Stimulated activated CD4-positive, alpha-beta T cell treated with anti-CD3 and anti-CD28 coated beads, Interleukin-15, amount 100 ng/mL, for 48 hours (primary cell): ENCODE measurements around the gene SYAP1.
"Not testable (repeated sequence)": the region's sequence is repeated elsewhere in the genome, so short reads cannot be mapped to it uniquely, and the experiment has no call there.

Source experiments
- DNase-seq, 2 donors: peaks; one replicate each; pipeline ENCODE4 v3.0.0-alpha.2; 2020; ENCODE audit warnings: low read depth in 2 of 2

Gene SYAP1

GRCh38 chrX:16725072-16725471 is 5.7 kb downstream of the SYAP1 start:
- no peak for DNase-seq

DNA sequence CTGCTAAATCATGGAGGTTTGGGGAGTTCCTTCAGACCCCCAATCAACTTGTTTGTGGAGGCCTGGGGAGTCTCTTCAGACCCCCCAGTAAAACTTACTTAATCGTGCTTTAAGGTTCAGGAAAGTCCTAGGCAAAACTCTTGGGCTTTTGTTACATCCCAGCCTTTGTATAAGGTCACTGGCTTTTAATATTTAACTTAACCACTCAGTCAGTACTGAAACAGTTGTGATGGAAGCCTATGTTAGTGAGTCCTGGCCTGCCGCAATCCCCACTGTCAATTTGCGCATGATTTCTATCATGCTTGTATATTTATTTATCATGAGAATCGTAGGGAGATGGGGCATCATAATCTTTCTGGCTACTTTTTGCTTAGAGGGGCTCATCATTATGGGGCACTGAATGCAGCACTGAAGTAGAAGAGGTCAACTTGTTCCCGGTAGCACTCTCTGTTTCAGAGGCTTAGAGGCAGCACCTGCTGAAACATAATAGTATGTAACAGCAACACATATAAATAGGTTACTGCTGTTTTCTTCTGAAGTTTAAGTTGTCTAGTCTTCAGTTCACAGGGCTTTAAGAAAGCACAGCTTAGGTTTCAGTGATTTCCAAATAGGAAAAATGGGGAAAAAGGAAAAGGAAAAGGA is 7.1 kb downstream of the SYAP1 start:
- DNase-seq: not testable (repeated sequence)

- no peak for DNase-seq
Observed at GRCh38 chrX:16727637-16728036, 8.2 kb downstream of the SYAP1 start.

DNA sequence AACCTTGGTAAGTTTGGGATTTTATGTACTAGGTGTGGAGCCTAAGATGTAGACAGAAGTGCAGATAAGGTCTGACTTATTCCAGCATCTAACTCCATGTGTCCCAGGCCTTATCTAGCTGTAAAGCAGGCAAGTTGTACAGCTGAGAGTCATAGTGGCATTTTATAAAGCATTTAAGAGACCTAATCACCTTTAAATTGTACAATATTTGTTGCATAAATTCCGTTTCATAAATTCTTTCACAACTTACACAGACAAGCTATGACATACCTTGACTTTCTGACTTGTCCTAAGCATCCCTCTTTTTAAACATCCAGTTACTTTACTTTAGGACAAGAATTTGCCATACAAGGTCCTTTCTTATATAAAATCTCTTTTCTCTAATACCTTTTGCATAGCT is 11.0 kb downstream of the SYAP1 start:
- no peak for DNase-seq

- no peak for DNase-seq
Observed at GRCh38 chrX:16733013-16733412, 13.6 kb downstream of the SYAP1 start.

GRCh38 chrX:16737024-16737423 is 17.6 kb downstream of the SYAP1 start:
- no peak for DNase-seq

GRCh38 chrX:16739574-16739973 is 20.2 kb downstream of the SYAP1 start:
- no peak for DNase-seq

- DNase-seq: no peak
Observed at GRCh38 chrX:16743604-16744325, 24.4 kb downstream of the SYAP1 start.

- DNase-seq: no peak
Observed at GRCh38 chrX:16745102-16745501, 25.7 kb downstream of the SYAP1 start.

DNA sequence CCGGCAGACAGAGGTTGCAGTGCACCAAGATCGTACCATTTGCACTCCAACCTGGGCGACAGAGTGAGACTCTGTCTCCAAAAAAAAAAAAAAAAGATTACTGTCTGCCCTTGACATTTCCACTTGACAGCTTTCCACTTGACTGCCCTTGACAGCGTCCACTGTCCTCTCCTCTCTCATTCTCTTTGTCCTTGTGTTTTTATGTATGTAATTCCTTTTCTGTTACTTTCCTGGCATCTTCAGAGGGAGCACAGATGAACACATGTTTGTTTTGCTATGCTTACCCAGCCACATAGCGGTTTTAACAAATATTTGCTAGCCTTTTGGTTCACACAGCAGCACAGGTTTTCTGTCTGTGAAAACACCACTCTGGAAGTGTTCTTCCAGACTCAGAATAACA is 26.2 kb downstream of the SYAP1 start:
- DNase-seq: no peak

GRCh38 chrX:16748425-16748824 is 29.0 kb downstream of the SYAP1 start:
- no peak for DNase-seq

DNA sequence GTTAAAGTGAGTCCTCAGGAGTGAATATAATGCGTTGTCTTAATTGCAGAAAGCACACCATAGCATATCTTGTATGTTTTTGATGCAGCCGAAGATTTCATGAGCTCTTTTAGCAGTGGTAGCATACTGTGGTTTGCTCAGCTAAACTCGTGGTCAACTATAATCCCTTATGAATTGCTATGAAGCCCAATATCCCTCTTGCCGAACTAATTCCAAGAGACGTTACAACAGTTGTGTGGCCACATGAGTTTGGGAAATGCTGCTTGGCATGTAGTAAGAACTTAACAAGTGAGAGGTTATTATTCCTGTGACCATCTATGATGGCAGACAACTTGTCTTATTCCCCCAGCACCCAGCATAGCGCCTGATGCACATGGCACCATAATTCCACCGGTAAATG is 30.7 kb downstream of the SYAP1 start:
- no peak for DNase-seq

GRCh38 chrX:16754019-16754418 is 34.6 kb downstream of the SYAP1 start:
- DNase-seq: no peak

DNA sequence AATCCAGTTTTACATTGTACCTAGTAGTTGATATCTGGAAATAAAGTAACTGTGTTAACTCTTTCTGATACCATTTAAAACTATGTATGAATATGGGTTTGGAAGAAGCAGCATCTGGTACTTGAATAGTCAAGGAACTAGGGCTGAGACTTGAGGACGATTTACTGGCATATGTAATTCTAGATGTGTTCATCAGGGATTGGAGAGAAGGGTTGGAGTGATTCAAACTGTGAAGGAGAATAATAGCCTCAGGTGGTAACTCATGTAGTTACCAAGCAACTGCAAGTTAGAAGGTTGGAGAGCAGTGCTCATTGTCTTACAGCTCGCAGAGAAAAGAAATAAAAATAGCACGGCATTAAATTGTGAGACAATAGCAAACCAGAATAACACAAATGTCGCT is 37.3 kb downstream of the SYAP1 start:
- no peak for DNase-seq

- not testable (repeated sequence) for DNase-seq
Observed at GRCh38 chrX:16761500-16761899, 42.1 kb downstream of the SYAP1 start.

- DNase-seq: no peak
Observed at GRCh38 chrX:16762579-16762978, 43.2 kb downstream of the SYAP1 start.

- DNase-seq: no peak
Observed at GRCh38 chrX:16765594-16765993, 46.2 kb downstream of the SYAP1 start.

DNA sequence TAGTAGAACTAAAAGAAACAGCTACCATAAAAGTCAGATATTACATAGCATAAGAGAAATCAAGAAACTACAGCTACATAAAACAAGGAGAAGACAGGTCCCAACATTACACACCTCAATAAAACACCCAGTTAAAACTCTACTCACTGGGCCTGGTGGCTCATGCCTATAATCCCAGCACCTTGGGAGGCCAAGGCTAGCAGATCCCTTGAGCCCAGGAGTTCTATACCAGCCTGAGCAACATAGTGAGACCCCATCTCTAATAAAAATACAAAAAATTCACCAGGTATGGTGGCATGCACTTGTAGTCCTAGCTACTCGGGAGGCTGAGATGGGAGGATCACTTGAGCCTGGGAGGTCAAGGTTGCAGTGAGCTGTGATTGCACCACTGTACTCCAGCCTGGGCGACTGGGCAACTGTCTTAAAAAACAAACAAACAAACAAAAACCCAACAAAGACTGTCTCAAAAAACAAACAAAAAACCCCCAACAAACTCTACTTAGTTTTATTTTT is 51.6 kb downstream of the SYAP1 start:
- DNase-seq: no peak

DNA sequence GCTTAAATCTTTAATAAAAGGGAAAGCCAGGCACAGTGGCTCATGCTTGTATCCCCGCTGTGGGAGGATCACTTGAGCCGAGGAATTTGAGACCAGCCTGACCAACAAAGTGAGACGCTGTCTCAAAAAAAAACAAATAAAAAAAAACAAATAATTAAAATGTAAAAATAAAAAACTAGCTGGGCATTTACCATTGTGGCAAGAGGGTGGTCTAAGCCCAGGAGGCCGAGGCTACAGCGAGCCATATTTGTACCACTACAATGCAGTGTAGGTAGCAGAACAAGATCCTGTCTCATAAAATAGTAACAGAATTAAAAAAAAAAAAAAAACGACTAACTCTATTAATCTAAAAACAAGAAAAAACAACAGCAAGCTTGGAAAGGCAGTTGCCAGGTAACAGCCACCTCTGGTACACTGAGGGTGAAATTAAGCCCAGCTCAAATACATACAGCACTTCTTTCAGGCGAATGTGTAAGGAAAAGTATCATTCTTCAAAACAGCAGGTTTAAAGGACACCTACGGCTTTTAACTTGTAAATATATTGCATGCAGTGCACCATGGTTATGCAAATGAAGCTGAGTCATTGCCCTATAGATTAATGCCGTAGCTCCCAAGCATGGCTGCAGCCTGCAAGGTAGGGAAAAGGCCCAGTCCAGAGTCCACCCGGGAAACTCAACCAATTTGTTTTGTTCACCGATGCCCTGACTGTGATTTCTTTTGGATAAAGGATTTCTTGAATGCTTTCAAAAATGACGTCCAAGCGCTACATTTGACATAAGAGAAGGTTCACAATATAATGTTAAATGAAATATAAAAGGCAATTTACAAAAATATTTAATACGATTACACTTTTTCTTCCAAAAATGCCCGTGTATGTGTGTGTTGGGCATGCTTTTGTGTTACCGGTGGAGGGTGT is 52.3 kb downstream of the SYAP1 start:
- no peak for DNase-seq

DNA sequence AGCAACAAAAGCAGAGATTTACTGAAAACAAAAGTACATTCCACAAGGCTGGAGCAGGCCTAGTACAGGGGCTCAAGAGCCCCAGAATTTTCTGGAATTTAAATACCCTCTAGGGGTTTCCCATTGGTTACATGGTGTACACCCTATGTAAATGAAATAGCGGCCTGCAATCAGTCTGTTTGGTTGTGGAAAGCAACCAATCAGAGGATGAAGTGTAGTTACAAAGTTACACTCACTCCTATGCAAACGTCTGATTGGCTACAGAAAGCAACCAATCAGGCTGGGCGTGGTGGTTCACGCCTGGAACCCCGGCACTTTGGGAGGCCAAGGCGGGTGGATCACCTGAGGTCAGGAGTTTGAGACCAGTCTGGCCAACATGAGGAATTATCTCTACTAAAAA is 53.0 kb downstream of the SYAP1 start:
- DNase-seq: no peak

GRCh38 chrX:16774746-16775145 is 55.3 kb downstream of the SYAP1 start:
- no peak for DNase-seq

DNA sequence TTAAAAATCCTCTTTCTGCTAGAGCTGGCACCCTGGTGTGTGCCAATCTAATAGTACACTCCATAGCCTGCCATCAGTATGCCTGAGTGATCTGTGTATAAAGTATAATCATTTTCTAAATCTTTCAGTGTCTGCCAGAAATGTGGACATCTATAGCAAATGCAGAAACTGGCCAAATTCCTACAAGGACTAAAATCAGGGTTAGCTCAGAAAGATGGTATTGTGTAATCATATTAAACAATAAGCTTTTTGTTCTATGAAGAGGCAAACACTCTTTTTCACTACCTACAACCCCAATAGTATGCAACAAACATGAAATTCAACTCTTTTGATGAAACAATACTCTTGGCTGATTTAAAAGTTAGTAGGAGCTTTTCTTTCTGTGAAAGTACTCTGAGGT is 59.1 kb downstream of the SYAP1 start:
- DNase-seq: no peak
